Measurements from ENCODE around the gene CSNK2A1. TPM values are rescaled to one million over a fixed set of nuclear protein-coding genes. Genes with fewer than 3 reads are reported as not detected.

The CSNK2A1 gene
- total RNA-seq, 1 experiment from 2014 or later: 205 TPM

DNA sequence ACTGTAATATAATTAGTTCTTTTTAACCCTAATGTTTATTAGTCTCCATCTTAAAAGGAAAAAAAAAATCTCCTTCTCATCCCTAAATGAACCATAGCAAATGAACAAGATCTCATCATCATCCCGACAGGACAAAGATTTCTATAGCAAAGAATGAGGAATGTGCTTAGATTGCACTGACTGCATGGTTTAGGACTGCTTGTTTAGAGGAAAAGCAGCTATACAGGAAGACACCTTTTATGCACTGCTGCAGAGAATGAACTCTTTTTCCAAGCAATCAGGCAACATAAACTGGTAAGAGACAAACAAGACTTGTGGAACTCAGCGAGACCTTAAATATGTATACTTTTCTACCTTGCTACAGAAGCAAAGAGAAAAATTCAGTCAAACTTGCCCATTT is 26.8 kb downstream of the CSNK2A1 start:
- ChIA-PET POLR2A (no interaction called here), CTCF (no interaction called here)
- intact Hi-C loops (cut with micrococcal nuclease; ENCODE audit: unreplicated experiment): no loop called here
- H3K9me3 Mint-ChIP-seq (ENCODE audit: unreplicated experiment): peaks cover 12% of the 10 kb centered on the region
- DNase-seq: no peak
- no peak overlapping the region for H3K4me3 ChIP-seq (ENCODE audit: low read depth, low read length)
- H3K4me1 ChIP-seq: no peaks in the 10 kb centered on the region; the same call in 1 of the 2 replicates
- no TSS peak for BruUV-seq (replicated peaks)
- H3K36me3 Mint-ChIP-seq (ENCODE audit: insufficient read depth, unreplicated experiment): peaks cover 43% of the 10 kb centered on the region
- H3K9me3 ChIP-seq: peaks cover 14% of the 10 kb centered on the region
- H3K27ac Mint-ChIP-seq (ENCODE audit: unreplicated experiment): no peak overlapping the region
- H3K27me3 ChIP-seq (replicated peaks; ENCODE audit: control insufficient read depth, insufficient read depth, low read length): no peaks in the 10 kb centered on the region
- H3K4me1 Mint-ChIP-seq (ENCODE audit: low read depth, unreplicated experiment): peaks cover 11% of the 10 kb centered on the region
- H3K36me3 ChIP-seq (ENCODE audit: control insufficient read depth, insufficient read depth, low read length): no peaks in the 10 kb centered on the region; the same call in 1 of the 2 replicates
- TF ChIP-seq, protein P1, sequence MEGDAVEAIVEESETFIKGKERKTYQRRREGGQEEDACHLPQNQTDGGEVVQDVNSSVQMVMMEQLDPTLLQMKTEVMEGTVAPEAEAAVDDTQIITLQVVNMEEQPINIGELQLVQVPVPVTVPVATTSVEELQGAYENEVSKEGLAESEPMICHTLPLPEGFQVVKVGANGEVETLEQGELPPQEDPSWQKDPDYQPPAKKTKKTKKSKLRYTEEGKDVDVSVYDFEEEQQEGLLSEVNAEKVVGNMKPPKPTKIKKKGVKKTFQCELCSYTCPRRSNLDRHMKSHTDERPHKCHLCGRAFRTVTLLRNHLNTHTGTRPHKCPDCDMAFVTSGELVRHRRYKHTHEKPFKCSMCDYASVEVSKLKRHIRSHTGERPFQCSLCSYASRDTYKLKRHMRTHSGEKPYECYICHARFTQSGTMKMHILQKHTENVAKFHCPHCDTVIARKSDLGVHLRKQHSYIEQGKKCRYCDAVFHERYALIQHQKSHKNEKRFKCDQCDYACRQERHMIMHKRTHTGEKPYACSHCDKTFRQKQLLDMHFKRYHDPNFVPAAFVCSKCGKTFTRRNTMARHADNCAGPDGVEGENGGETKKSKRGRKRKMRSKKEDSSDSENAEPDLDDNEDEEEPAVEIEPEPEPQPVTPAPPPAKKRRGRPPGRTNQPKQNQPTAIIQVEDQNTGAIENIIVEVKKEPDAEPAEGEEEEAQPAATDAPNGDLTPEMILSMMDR (IDR thresholded peaks at IDR 0.05; ENCODE audit: insufficient read depth in 1 of 2, low read depth in 1 of 2, low read length in 1 of 2, severe bottlenecking in 1 of 2, unreplicated experiment in 1 of 2): no peak
- H3K4me3 Mint-ChIP-seq (ENCODE audit: unreplicated experiment): no peak overlapping the region
- H3K27me3 Mint-ChIP-seq (ENCODE audit: insufficient read depth, unreplicated experiment): no peaks in the 10 kb centered on the region

DNA sequence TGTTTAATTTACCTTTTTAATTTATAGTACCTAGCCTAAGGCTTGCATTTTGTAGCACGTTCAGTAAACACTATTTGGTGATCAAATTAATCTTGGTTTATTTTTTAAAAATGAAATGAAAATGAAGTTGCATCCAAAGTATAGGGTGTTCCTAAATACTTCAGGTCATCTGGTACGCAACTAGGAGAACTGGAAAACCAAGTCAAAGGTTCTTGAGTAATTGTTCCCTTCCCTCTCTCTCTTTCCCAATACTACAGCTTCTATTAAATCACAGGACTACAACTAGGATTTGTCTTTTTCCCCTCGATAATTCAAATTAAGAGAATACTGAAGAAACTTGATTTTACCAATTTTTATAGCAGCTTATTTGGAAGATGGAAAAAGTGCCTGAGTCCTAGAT is 27.9 kb downstream of the CSNK2A1 start:
- TF ChIP-seq, protein P1 (IDR thresholded peaks at IDR 0.05; ENCODE audit: insufficient read depth in 1 of 2, low read depth in 1 of 2, low read length in 1 of 2, severe bottlenecking in 1 of 2, unreplicated experiment in 1 of 2): no peak
- H3K9me3 ChIP-seq: peaks cover 9% of the 10 kb centered on the region
- H3K4me3 Mint-ChIP-seq (ENCODE audit: unreplicated experiment): no peak overlapping the region
- H3K27me3 Mint-ChIP-seq (ENCODE audit: insufficient read depth, unreplicated experiment): no peaks in the 10 kb centered on the region
- no peaks in the 10 kb centered on the region for H3K27me3 ChIP-seq (replicated peaks; ENCODE audit: control insufficient read depth, insufficient read depth, low read length)
- DNase-seq: no peak
- no peak overlapping the region for H3K4me3 ChIP-seq (ENCODE audit: low read depth, low read length)
- H3K4me1 Mint-ChIP-seq (ENCODE audit: low read depth, unreplicated experiment): peaks cover 15% of the 10 kb centered on the region
- peaks cover 32% of the 10 kb centered on the region for H3K36me3 Mint-ChIP-seq (ENCODE audit: insufficient read depth, unreplicated experiment)
- POLR2A ChIA-PET: no interaction called here
- H3K27ac Mint-ChIP-seq (ENCODE audit: unreplicated experiment): no peak overlapping the region
- peaks cover 8% of the 10 kb centered on the region for H3K4me1 ChIP-seq
- H3K36me3 ChIP-seq (ENCODE audit: control insufficient read depth, insufficient read depth, low read length): peaks cover 1% of the 10 kb centered on the region
- no TSS peak for BruUV-seq (replicated peaks)
- intact Hi-C loops (cut with micrococcal nuclease; ENCODE audit: unreplicated experiment): no loop called here
- H3K9me3 Mint-ChIP-seq (ENCODE audit: unreplicated experiment): peaks cover 12% of the 10 kb centered on the region
- CTCF ChIA-PET: no interaction called here

DNA sequence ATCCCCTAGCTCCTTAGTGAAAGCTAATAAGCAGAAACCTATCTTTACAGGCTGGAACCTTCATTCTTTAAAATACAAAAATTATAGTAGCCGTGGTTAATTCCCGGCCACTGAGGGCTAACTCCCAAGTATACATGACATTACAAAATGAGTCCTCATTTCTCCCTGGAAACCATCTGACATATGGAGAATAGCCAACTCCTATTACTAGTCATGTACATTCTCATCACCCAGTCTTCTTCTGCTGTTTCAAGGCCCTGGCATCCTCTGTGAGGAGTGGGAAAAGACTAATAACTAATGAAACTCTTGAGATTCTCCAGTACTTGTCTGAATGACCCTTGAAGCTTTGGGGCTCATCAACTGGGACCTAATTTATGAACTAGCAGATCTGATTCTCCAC is 30.2 kb downstream of the CSNK2A1 start:
- POLR2A ChIA-PET: no interaction called here
- TF ChIP-seq, protein P1 (IDR thresholded peaks at IDR 0.05; ENCODE audit: insufficient read depth in 1 of 2, low read depth in 1 of 2, low read length in 1 of 2, severe bottlenecking in 1 of 2, unreplicated experiment in 1 of 2): no peak
- DNase-seq: no peak
- Mint-ChIP-seq H3K27ac (ENCODE audit: unreplicated experiment) (no peak overlapping the region), H3K9me3 (ENCODE audit: unreplicated experiment) (no peaks in the 10 kb centered on the region), H3K4me1 (ENCODE audit: low read depth, unreplicated experiment) (peaks cover 15% of the 10 kb centered on the region), H3K27me3 (ENCODE audit: insufficient read depth, unreplicated experiment) (no peaks in the 10 kb centered on the region), H3K36me3 (ENCODE audit: insufficient read depth, unreplicated experiment) (peaks cover 43% of the 10 kb centered on the region), H3K4me3 (ENCODE audit: unreplicated experiment) (no peak overlapping the region)
- H3K4me3 ChIP-seq (ENCODE audit: low read depth, low read length): no peak overlapping the region
- BruUV-seq (replicated peaks): no TSS peak
- H3K27me3 ChIP-seq (replicated peaks; ENCODE audit: control insufficient read depth, insufficient read depth, low read length): no peaks in the 10 kb centered on the region
- intact Hi-C loops (cut with micrococcal nuclease; ENCODE audit: unreplicated experiment): no loop called here
- no peaks in the 10 kb centered on the region for H3K9me3 ChIP-seq
- H3K36me3 ChIP-seq (ENCODE audit: control insufficient read depth, insufficient read depth, low read length): peaks cover 1% of the 10 kb centered on the region
- CTCF ChIA-PET: no interaction called here
- H3K4me1 ChIP-seq: peaks cover 20% of the 10 kb centered on the region
